Measurements from ENCODE around the gene C10orf95.

C10orf95 gene

DNA sequence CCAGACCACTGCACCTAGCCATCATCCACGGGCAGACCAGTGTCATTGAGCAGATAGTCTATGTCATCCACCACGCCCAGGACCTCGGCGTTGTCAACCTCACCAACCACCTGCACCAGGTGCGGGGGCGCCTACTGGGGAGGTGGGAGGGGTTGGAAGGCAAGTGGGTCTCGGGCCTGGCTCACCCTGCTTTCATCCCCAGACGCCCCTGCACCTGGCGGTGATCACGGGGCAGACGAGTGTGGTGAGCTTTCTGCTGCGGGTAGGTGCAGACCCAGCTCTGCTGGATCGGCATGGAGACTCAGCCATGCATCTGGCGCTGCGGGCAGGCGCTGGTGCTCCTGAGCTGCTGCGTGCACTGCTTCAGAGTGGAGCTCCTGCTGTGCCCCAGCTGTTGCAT, 51.3 kb downstream of the C10orf95 start:
- no peak for TF ChIP-seq CTCF (IDR thresholded peaks at IDR 0.05; ENCODE audit: control insufficient read depth, insufficient read depth, low read depth, low read length, missing control alignments)
- no peak overlapping the region for H3K4me3 ChIP-seq (ENCODE audit: control insufficient read depth, low read depth, low read length)
- DNase-seq (ENCODE audit: low read depth): no peak
